Neural cell (in vitro differentiated cells): ENCODE data around the gene FHOD3. TPM values are rescaled to one million over a fixed set of nuclear protein-coding genes. Genes with fewer than 3 reads are reported as not detected.

Experiments used
- H2AFZ ChIP-seq: fragments of 200-600, 300-800 bp; sonication (generic), shearing (Covaris generic); 2 replicates; pipeline ENCODE4 v1.6.0; 2014; ENCODE audit warnings: low read depth, mild to moderate bottlenecking, antibody characterized with exemption, low read length, moderate library complexity
- H3F3A ChIP-seq: fragments of 200-600 bp; shearing (Covaris generic); 2 replicates; pipeline ENCODE4 v1.6.1; 2016; ENCODE audit warnings: mild to moderate bottlenecking, moderate library complexity, mixed read lengths, antibody characterized with exemption, low read length; ENCODE audit not compliant: insufficient read depth, poor library complexity, severe bottlenecking
- H3K27ac ChIP-seq: fragments of 200-600, 300-800 bp; sonication (generic), shearing (Covaris generic); 2 replicates; pipeline ENCODE4 v1.5.1; 2014; ENCODE audit warnings: mild to moderate bottlenecking, low read length, moderate library complexity
- H3K27me3 ChIP-seq: fragments of 300-800, 200-600 bp; sonication (generic), shearing (Covaris generic); 2 replicates; pipeline ENCODE4 v1.6.0; 2014; ENCODE audit warnings: mild to moderate bottlenecking, low read depth, low read length, moderate library complexity; ENCODE audit not compliant: insufficient read depth
- H3K36me3 ChIP-seq: fragments of 300-800, 200-600 bp; sonication (generic), shearing (Covaris generic); 2 replicates; pipeline ENCODE4 v1.5.1; 2014; ENCODE audit warnings: mild to moderate bottlenecking, antibody characterized with exemption, low read length, moderate library complexity; ENCODE audit not compliant: insufficient read depth
- H3K4me2 ChIP-seq: fragments of 300-800, 200-600 bp; sonication (generic), shearing (Covaris generic); 2 replicates; pipeline ENCODE4 v1.6.0; 2014; ENCODE audit warnings: mild to moderate bottlenecking, low read length
- H3K4me3 ChIP-seq: fragments of 300-800, 200-600 bp; sonication (generic), shearing (Covaris generic); 2 replicates; pipeline ENCODE4 v1.5.1; 2014; ENCODE audit warnings: mild to moderate bottlenecking, low read length, moderate library complexity
- H3K79me2 ChIP-seq: fragments of 200-600 bp; shearing (Covaris generic); replicated peaks from 2 replicates; pipeline ENCODE4 v1.6.0; 2014; ENCODE audit warnings: mild to moderate bottlenecking, low read length, moderate library complexity; ENCODE audit not compliant: insufficient read depth
- H3K9ac ChIP-seq: fragments of 300-800, 200-600 bp; sonication (generic), shearing (Covaris generic); 2 replicates; pipeline ENCODE4 v1.6.1; 2016; ENCODE audit warnings: mild to moderate bottlenecking, low read length, mixed read lengths
- H3K9me2 ChIP-seq: fragments of 200-600 bp; shearing (Covaris generic); 2 replicates; pipeline ENCODE4 v1.6.1; 2016; ENCODE audit warnings: mild to moderate bottlenecking, low read length, mixed read lengths; ENCODE audit not compliant: insufficient read depth
- H3K9me3 ChIP-seq: fragments of 200-600, 300-800 bp; sonication (generic), shearing (Covaris generic); 2 replicates; pipeline ENCODE4 v1.6.1; 2016; ENCODE audit warnings: mild to moderate bottlenecking, mixed run types, low read length, moderate library complexity, mixed read lengths
- H4K20me1 ChIP-seq: fragments of 200-600 bp; shearing (Covaris generic); 2 replicates; pipeline ENCODE4 v1.6.1; 2016; ENCODE audit warnings: mild to moderate bottlenecking, mixed run types; ENCODE audit not compliant: insufficient read depth
- CTCF ChIP-seq: fragments of 450-650 bp; IDR thresholded peaks from 2 replicates; pipeline ENCODE4 v1.5.1; 2014; ENCODE audit warnings: antibody characterized with exemption, mild to moderate bottlenecking, moderate library complexity; ENCODE audit not compliant: poor library complexity, severe bottlenecking
- EP300 ChIP-seq: fragments of 450-650 bp; conservative IDR thresholded peaks from 2 replicates; pipeline ENCODE4 v1.6.1; 2014; ENCODE audit warnings: antibody characterized with exemption, mild to moderate bottlenecking, moderate library complexity; ENCODE audit not compliant: poor library complexity, severe bottlenecking
- EZH2 ChIP-seq: fragments of 200-600, 300-800 bp; shearing (Covaris generic), sonication (generic); IDR thresholded peaks from 2 replicates; pipeline ENCODE4 v1.6.1; 2014; ENCODE audit warnings: antibody characterized with exemption, low read length, borderline replicate concordance, mild to moderate bottlenecking; ENCODE audit not compliant: insufficient read depth, poor library complexity, severe bottlenecking
- MXI1 ChIP-seq: fragments of 450-650 bp; conservative IDR thresholded peaks from 2 replicates; pipeline ENCODE4 v1.6.1; 2014; ENCODE audit warnings: antibody characterized with exemption, mild to moderate bottlenecking; ENCODE audit not compliant: poor library complexity, severe bottlenecking
- POLR2AphosphoS5 ChIP-seq: IDR thresholded peaks from 2 replicates; pipeline ENCODE4 v1.6.1; 2012
- RAD21 ChIP-seq: fragments of 450-650 bp; conservative IDR thresholded peaks from 2 replicates; pipeline ENCODE4 v1.6.1; 2014; ENCODE audit warnings: antibody characterized with exemption, mild to moderate bottlenecking, moderate library complexity
- REST ChIP-seq: IDR thresholded peaks from 2 replicates; pipeline ENCODE4 v1.6.1; 2012; ENCODE audit warnings: borderline replicate concordance
- SMC3 ChIP-seq: fragments of 450-650 bp; conservative IDR thresholded peaks from 2 replicates; pipeline ENCODE4 v1.6.1; 2014; ENCODE audit warnings: antibody characterized with exemption, mild to moderate bottlenecking, moderate library complexity; ENCODE audit not compliant: poor library complexity
- TAF1 ChIP-seq: IDR thresholded peaks from 2 replicates; pipeline ENCODE4 v1.6.1; 2012; ENCODE audit warnings: low read depth
- polyA plus RNA-seq: library from polyadenylated mRNA; depleted of rRNA; stranded (reverse); fragments of >200 nt; gene quantifications from 2 replicates; pipeline ENCODE4 v1.2.3, GENCODE V29; 2014

Gene FHOD3
- polyA plus RNA-seq, 1 donor from 2014 or later: 19.4 TPM

GRCh38 chr18:36424741-36425142, 127.2 kb downstream of the FHOD3 start:
- no peak overlapping the region for H3K9ac ChIP-seq
- H3F3A ChIP-seq: no peaks in the 10 kb centered on the region
- H3K36me3 ChIP-seq: no peaks in the 10 kb centered on the region
- TF ChIP-seq EP300: no peak
- no peak for TF ChIP-seq CTCF
- TF ChIP-seq SMC3: no peak
- no peak for TF ChIP-seq POLR2AphosphoS5
- no peak for TF ChIP-seq TAF1
- no peak for TF ChIP-seq EZH2
- no peak for TF ChIP-seq RAD21
- TF ChIP-seq MXI1: no peak
- no peak for TF ChIP-seq REST
- H4K20me1 ChIP-seq: no peaks in the 10 kb centered on the region
- H3K4me3 ChIP-seq: no peak overlapping the region
- peak overlapping the region; percentile 24 for H3K27ac ChIP-seq
- H2AFZ ChIP-seq: no peak overlapping the region
- no peak overlapping the region for H3K4me2 ChIP-seq
- H3K79me2 ChIP-seq: peaks cover 17% of the 10 kb centered on the region
- H3K9me3 ChIP-seq: no peaks in the 10 kb centered on the region
- no peaks in the 10 kb centered on the region for H3K27me3 ChIP-seq
- no peaks in the 10 kb centered on the region for H3K9me2 ChIP-seq

- H3K36me3 ChIP-seq: no peaks in the 10 kb centered on the region
- H4K20me1 ChIP-seq: no peaks in the 10 kb centered on the region
- H3K4me2 ChIP-seq: no peak overlapping the region
- no peak overlapping the region for H3K4me3 ChIP-seq
- no peaks in the 10 kb centered on the region for H3F3A ChIP-seq
- peaks cover 14% of the 10 kb centered on the region for H3K79me2 ChIP-seq
- no peaks in the 10 kb centered on the region for H3K9me2 ChIP-seq
- H3K9me3 ChIP-seq: no peaks in the 10 kb centered on the region
- H3K27me3 ChIP-seq: no peaks in the 10 kb centered on the region
- TF ChIP-seq EP300 (no peak), TAF1 (no peak), CTCF (no peak), EZH2 (no peak), POLR2AphosphoS5 (no peak), RAD21 (no peak), REST (no peak), SMC3 (no peak), MXI1 (no peak)
- no peak overlapping the region for H2AFZ ChIP-seq
- H3K9ac ChIP-seq: no peak overlapping the region
- no peak overlapping the region for H3K27ac ChIP-seq
Observed at GRCh38 chr18:36427369-36427768, 129.9 kb downstream of the FHOD3 start.
